HepG2 (cell line): ENCODE measurements around the gene ATP6V0D1. TPM values are rescaled to one million over a fixed set of nuclear protein-coding genes. Genes with fewer than 3 reads are reported as not detected.
A peak's percentile ranks its signal among the peaks of the same experiment; 100 is the strongest.

Experiments
- ATF2 ChIP-seq: sonication (generic); formaldehyde crosslinking; IDR thresholded peaks from 2 replicates; pipeline ENCODE4 v1.4.0; 2020; ENCODE audit warnings: missing genetic modification reagents
- BCL3 ChIP-seq: sonication (generic); formaldehyde crosslinking; IDR thresholded peaks from 2 replicates; pipeline ENCODE4 v1.5.1; 2020; ENCODE audit warnings: mild to moderate bottlenecking, missing genetic modification reagents, moderate library complexity
- BCLAF1 ChIP-seq: fragments of 450-650 bp; IDR thresholded peaks from 2 replicates; pipeline ENCODE4 v1.6.1; 2017; ENCODE audit warnings: mild to moderate bottlenecking
- BHLHE40 ChIP-seq: IDR thresholded peaks from 2 replicates; pipeline ENCODE4 v1.6.1; 2011; ENCODE audit warnings: low read length, improper control_type of control experiment
- ELF1 ChIP-seq: sonication (generic); formaldehyde crosslinking; IDR thresholded peaks from 2 replicates; pipeline ENCODE4 v1.4.0; 2020; ENCODE audit warnings: missing genetic modification reagents
- FOXO1 ChIP-seq: sonication (generic); formaldehyde crosslinking; IDR thresholded peaks from 2 replicates; pipeline ENCODE4 v1.4.0; 2020; ENCODE audit warnings: missing genetic modification reagents
- HCFC1 ChIP-seq: fragments of 150-350 bp; IDR thresholded peaks from 2 replicates; pipeline ENCODE4 v1.6.1; 2014; ENCODE audit warnings: low read depth, low read length
- HNRNPK ChIP-seq: fragments of 200-400 bp; formaldehyde crosslinking; IDR thresholded peaks from 2 replicates; pipeline ENCODE4 v1.6.1; 2018; ENCODE audit warnings: low read length, low read depth, moderate library complexity, mild to moderate bottlenecking; ENCODE audit not compliant: poor library complexity, severe bottlenecking
- KLF13 ChIP-seq: sonication (generic); formaldehyde crosslinking; IDR thresholded peaks from 2 replicates; pipeline ENCODE4 v1.4.0; 2020; ENCODE audit warnings: mild to moderate bottlenecking, missing genetic modification reagents
- MIXL1 ChIP-seq: IDR thresholded peaks from 2 replicates; pipeline ENCODE4 v1.6.1; 2016
- MYPOP ChIP-seq: sonication (generic); formaldehyde crosslinking; IDR thresholded peaks from 2 replicates; pipeline ENCODE4 v1.8.1; 2023; ENCODE audit warnings: mild to moderate bottlenecking, moderate library complexity, missing genetic modification reagents
- PCBP1 ChIP-seq: fragments of 200-400 bp; formaldehyde crosslinking; IDR thresholded peaks from 2 replicates; pipeline ENCODE4 v1.6.1; 2017; ENCODE audit warnings: mild to moderate bottlenecking, low read depth, low read length, borderline replicate concordance
- RBAK ChIP-seq: sonication (generic); formaldehyde crosslinking; IDR thresholded peaks from 2 replicates; pipeline ENCODE4 v1.5.1; 2020; ENCODE audit warnings: mild to moderate bottlenecking, missing genetic modification reagents
- REPIN1 ChIP-seq: sonication (generic); formaldehyde crosslinking; IDR thresholded peaks from 2 replicates; pipeline ENCODE4 v1.8.0; 2022; ENCODE audit warnings: missing genetic modification reagents, low read depth, mild to moderate bottlenecking, borderline replicate concordance
- SKI ChIP-seq: fragments of 450-650 bp; IDR thresholded peaks from one replicate; pipeline ENCODE4 v1.6.1; 2018; ENCODE audit warnings: mild to moderate bottlenecking; ENCODE audit not compliant: partially characterized antibody
- SOX6 ChIP-seq, 2 experiments: fragments of 450-650 bp in 1 of 2; sonication (generic) in 1 of 2; formaldehyde crosslinking in 1 of 2; IDR thresholded peaks; 2 replicates each; pipeline versions ENCODE4 v1.4.0 to v1.6.1; 2017 to 2020; ENCODE audit warnings: antibody characterized with exemption in 1 of 2, mild to moderate bottlenecking in 1 of 2, missing genetic modification reagents in 1 of 2
- THAP8 ChIP-seq: sonication (generic); formaldehyde crosslinking; IDR thresholded peaks from 2 replicates; pipeline ENCODE4 v1.5.1; 2020; ENCODE audit warnings: missing genetic modification reagents, mild to moderate bottlenecking, borderline replicate concordance
- THYN1 ChIP-seq: sonication (generic); formaldehyde crosslinking; IDR thresholded peaks from 2 replicates; pipeline ENCODE4 v1.8.1; 2023; ENCODE audit warnings: low read depth, mild to moderate bottlenecking, moderate library complexity, missing genetic modification reagents, borderline replicate concordance
- ZNF136 ChIP-seq: sonication (generic); formaldehyde crosslinking; IDR thresholded peaks from 2 replicates; pipeline ENCODE4 v1.8.1; 2022; ENCODE audit warnings: low read depth, mild to moderate bottlenecking, moderate library complexity, missing genetic modification reagents
- ZNF232 ChIP-seq: sonication (generic); formaldehyde crosslinking; IDR thresholded peaks from 2 replicates; pipeline ENCODE4 v1.4.0; 2020; ENCODE audit warnings: missing genetic modification reagents, borderline replicate concordance
- ZNF577 ChIP-seq: sonication (generic); formaldehyde crosslinking; IDR thresholded peaks from 2 replicates; pipeline ENCODE4 v1.4.0; 2020; ENCODE audit warnings: mild to moderate bottlenecking, low read depth, missing genetic modification reagents, borderline replicate concordance
- polyA plus RNA-seq, 8 experiments: library from polyadenylated mRNA; depleted of rRNA in 3 of 8; stranded (reverse) in 7 of 8; unstranded in 1 of 8; fragments of >200 nt; fragmentation: Illumina TruSeq in 4 of 8; extraction: Trizol in 4 of 8; gene quantifications; 2 replicates each; pipeline versions ENCODE4 v1.2.1 to v1.2.3, GENCODE V29; 2011 to 2016; ENCODE audit warnings: low read depth in 4 of 8, missing spikeins in 1 of 8, mixed read lengths in 1 of 8; ENCODE audit not compliant: insufficient read depth in 1 of 8
- total RNA-seq, 5 experiments: library from RNA; depleted of rRNA; stranded (reverse); fragments of >200 nt; fragmentation: Illumina TruSeq; extraction: Trizol; gene quantifications; 2 replicates each; pipeline ENCODE4 v1.2.3, GENCODE V29; 2016; ENCODE audit warnings: low read depth in 1 of 5

Gene ATP6V0D1
- total and polyA plus RNA-seq, 2 of the 13 experiments (the other 11 are each of a cell fraction or from before 2014, with no cell fraction given) = 51.1 to 61.3 TPM

GRCh38 chr16:67415872-67416793, 64.8 kb downstream of the ATP6V0D1 start, which contains the start of gene ZDHHC1 (continued):
- no peak for TF ChIP-seq RBAK (CRISPR knock-in tag)
- no peak for TF ChIP-seq BCLAF1
- TF ChIP-seq KLF13 (CRISPR knock-in tag) = 0 out of 2 replicates have a peak, but pooled peaks have one; percentile 28
- peak; percentile 44; the same call in 1 of the 2 replicates for TF ChIP-seq REPIN1 (CRISPR knock-in tag)
- peak; percentile 67 for TF ChIP-seq HNRNPK
- TF ChIP-seq ZNF232 (CRISPR knock-in tag) = no peak
- TF ChIP-seq BHLHE40 = no peak
- no peak for TF ChIP-seq MIXL1 (CRISPR knock-in tag)
- no peak; the same call in 1 of the 2 replicates for TF ChIP-seq ELF1 (CRISPR knock-in tag)
- peak; percentile 41 for TF ChIP-seq SKI
- TF ChIP-seq MYPOP (CRISPR knock-in tag) = peak; percentile 17; the same call in 1 of the 2 replicates
- TF ChIP-seq FOXO1 (CRISPR knock-in tag) = 0 out of 2 replicates have a peak, but pooled peaks have one; percentile 5
- TF ChIP-seq ZNF136 (CRISPR knock-in tag) = peak; percentile 42; the same call in 1 of the 2 replicates
- no peak for TF ChIP-seq SOX6 (IDR thresholded peaks at IDR 0.05)
- no peak; the same call in 1 of the 2 replicates for TF ChIP-seq SOX6 (CRISPR knock-in tag; IDR thresholded peaks at IDR 0.05)
- TF ChIP-seq THAP8 (CRISPR knock-in tag) = peak; percentile 81; the same call in 1 of the 2 replicates
- no peak for TF ChIP-seq HCFC1
- peak; percentile 49; the same call in 1 of the 2 replicates for TF ChIP-seq BCL3 (CRISPR knock-in tag)
- no peak for TF ChIP-seq ZNF577 (CRISPR knock-in tag)
- TF ChIP-seq PCBP1 = no peak
- no peak for TF ChIP-seq ATF2 (CRISPR knock-in tag)
- no peak for TF ChIP-seq THYN1 (CRISPR knock-in tag)
